Gastrocnemius medialis (tissue), 4 donors: ENCODE measurements around the gene MCM8.

Experiments used
- CTCF ChIP-seq, 5 experiments: fragments of 450-650 bp in 3 of 5; fragments of 200-600 bp in 2 of 5; sonication (generic) in 2 of 5; IDR thresholded peaks in 4 of 5; conservative IDR thresholded peaks in 1 of 5; 1 replicate in 4 of 5; 2 replicates in 1 of 5; pipeline ENCODE4 v1.5.1; 2016 to 2019; ENCODE audit warnings: antibody characterized with exemption in 5 of 5, mild to moderate bottlenecking in 3 of 5, moderate library complexity in 3 of 5
- POLR2A ChIP-seq, 2 donors: fragments of 450-650 bp; IDR thresholded peaks; one replicate each; pipeline ENCODE4 v1.6.1; 2017; ENCODE audit warnings: antibody characterized with exemption in 2 of 2, mild to moderate bottlenecking in 2 of 2, moderate library complexity in 2 of 2

GRCh38 chr20:5920581-5920980 is 29.9 kb upstream of the MCM8 start:
- TF ChIP-seq CTCF (IDR thresholded peaks at IDR 0.05 in 4 of 5, conservative IDR thresholded peaks at IDR 0.05 in 1 of 5) (no peak), POLR2A (IDR thresholded peaks at IDR 0.05) (no peak)
